Measurements from ENCODE around the gene PRPSAP2. TPM values are rescaled to one million over a fixed set of nuclear protein-coding genes. Genes with fewer than 3 reads are reported as not detected.

Gene PRPSAP2
- total and polyA plus RNA-seq, 2 of the 8 experiments (the other 6 are each of a cell fraction or from before 2014, with no cell fraction given): 28.7 to 50.5 TPM

DNA sequence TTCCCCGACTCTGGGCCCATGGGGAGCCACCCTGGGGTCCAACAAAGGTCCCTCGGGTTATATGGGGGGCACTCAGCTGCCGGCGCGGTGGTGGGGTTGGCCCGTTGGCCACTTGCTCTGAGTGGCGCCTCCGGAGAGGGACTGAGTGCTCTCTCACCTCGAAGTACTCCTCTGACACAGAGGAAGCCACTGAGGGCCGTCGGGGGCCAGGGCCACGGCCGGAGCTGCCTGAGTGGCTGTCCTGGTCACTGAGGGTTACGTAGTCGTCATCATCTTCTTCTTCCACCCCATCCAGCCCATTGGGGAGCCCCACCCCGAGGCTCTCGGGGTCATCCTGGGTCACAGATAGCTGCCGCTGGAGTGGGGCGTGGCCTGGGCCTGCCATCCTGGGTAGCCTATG is 119.7 kb downstream of the PRPSAP2 start:
- Histone ChIP-seq H3K27me3 (replicated peaks in 1 of 4; ENCODE audit: control insufficient read depth in 3 of 4, extremely low read depth in 1 of 4, insufficient read depth in 3 of 4, low read length in 3 of 4) (no peaks in the 10 kb centered on the region), H2BK12ac (ENCODE audit: low read depth, low read length) (no peak overlapping the region), H2BK20ac (ENCODE audit: low read length) (no peak overlapping the region), H3K79me1 (ENCODE audit: low read depth, low read length) (peaks cover 7% of the 10 kb centered on the region; the same call in 1 of the 2 replicates), H3K27ac (ENCODE audit: low read depth, low read length) (no peak overlapping the region), H4K5ac (ENCODE audit: insufficient read length, low read depth, low read length) (no peak overlapping the region), H2AFZ (ENCODE audit: low read length) (no peak overlapping the region), H3K9me3 (ENCODE audit: insufficient read depth in 2 of 2, low read depth in 1 of 2, low read length in 1 of 2) (no peaks in the 10 kb centered on the region), H3K56ac (replicated peaks; ENCODE audit: insufficient read length, low read depth, low read length) (no peak overlapping the region), H2BK120ac (replicated peaks; ENCODE audit: low read depth, low read length) (no peak overlapping the region), H4K91ac (replicated peaks; ENCODE audit: insufficient read length, low read length) (no peak overlapping the region), H3K14ac (ENCODE audit: insufficient read length) (no peak overlapping the region), H3K9ac (replicated peaks in 1 of 4; ENCODE audit: extremely low read depth in 1 of 4, low read depth in 3 of 4, low read length in 3 of 4) (no peak overlapping the region), H4K20me1 (replicated peaks in 1 of 2; ENCODE audit: control insufficient read depth in 1 of 2, insufficient read depth in 2 of 2, low read length in 2 of 2) (peaks cover 6 to 19% of the 10 kb centered on the region in 2 experiments), H3K23me2 (ENCODE audit: low read depth, low read length) (no peaks in the 10 kb centered on the region), H2BK5ac (ENCODE audit: low read depth, low read length) (no peak overlapping the region), H3K23ac (ENCODE audit: insufficient read length) (no peak overlapping the region), H2BK15ac (ENCODE audit: low read length) (no peak overlapping the region), H3K4ac (replicated peaks; ENCODE audit: insufficient read length, low read depth, low read length) (no peak overlapping the region), H3K4me3 (ENCODE audit: extremely low read depth in 1 of 4, insufficient read depth in 2 of 4, low read depth in 3 of 4, low read length in 4 of 4) (no peak overlapping the region), H3K4me2 (ENCODE audit: insufficient read depth in 1 of 2, low read depth in 2 of 2, low read length in 2 of 2) (no peak overlapping the region), H3K18ac (ENCODE audit: extremely low read depth, low read length) (no peak overlapping the region), H3K79me2 (ENCODE audit: control insufficient read depth in 1 of 2, insufficient read depth in 2 of 2, low read length in 2 of 2) (no peaks in the 10 kb centered on the region), H3K4me1 (replicated peaks in 1 of 4; ENCODE audit: control insufficient read depth in 3 of 4, insufficient read depth in 4 of 4, low read length in 3 of 4) (peaks cover 0 to 4% (median 0%) of the 10 kb centered on the region in 4 experiments; a peak in 2 of 7 replicates), H2AK5ac (ENCODE audit: low read depth, low read length) (no peak overlapping the region), H3K36me3 (ENCODE audit: control insufficient read depth in 2 of 4, insufficient read depth in 4 of 4, low read length in 3 of 4) (peaks cover 10 to 27% (median 22%) of the 10 kb centered on the region in 4 experiments), H4K8ac (ENCODE audit: extremely low read depth, insufficient read depth, low read length) (no peak overlapping the region)
- WGBS, 2 experiments (ENCODE audit: extremely low coverage in 1 of 2, insufficient coverage in 1 of 2, insufficient read length in 1 of 2, insufficient replicate concordance in 2 of 2, low coverage in 1 of 2, low lambda C conversion rate in 2 of 2, missing lambda C conversion rate in 1 of 2): 93% methylated on average over 16 of the region's 19 CpGs; no CpG with 5 or more reads in 1 of the 2 experiments
- FAIRE-seq (no peak), DNase-seq (ENCODE audit: low read depth in 1 of 2, low spot score in 2 of 2) (no peak)
- POLR2A ChIA-PET (ENCODE audit: partially characterized antibody): interaction anchor here (0.5 to 1.2 kb wide), 2 partner anchors 8 to 17 kb away, joined by 3 to 4 read pairs; no protein-coding TSS in a partner anchor
- CTCF ChIA-PET (ENCODE audit: partially characterized antibody): interaction anchor here (1.1 to 4.9 kb wide), 3 partner anchors 14 to 26 kb away, joined by 3 to 30 read pairs (median 4); partner anchors contain the start of gene SLC5A10
- TF ChIP-seq USF2 (IDR thresholded peaks at IDR 0.05; ENCODE audit: low read length) (no peak), RAD21 (IDR thresholded peaks at IDR 0.05 in 1 of 2, conservative IDR thresholded peaks at IDR 0.05 in 1 of 2; ENCODE audit: low read depth in 2 of 2, low read length in 2 of 2) (no peak), TEAD4 (IDR thresholded peaks at IDR 0.05; ENCODE audit: low read depth, low read length) (no peak), SP2 (IDR thresholded peaks at IDR 0.05; ENCODE audit: low read length) (no peak), MAFK (IDR thresholded peaks at IDR 0.05; ENCODE audit: low read depth, low read length) (no peak), CREB1 (IDR thresholded peaks at IDR 0.05) (no peak), JUN (IDR thresholded peaks at IDR 0.05; ENCODE audit: low read depth, low read length) (no peak), SIRT6 (IDR thresholded peaks at IDR 0.05; ENCODE audit: low read length) (no peak)
- TF ChIP-seq, protein P1, sequence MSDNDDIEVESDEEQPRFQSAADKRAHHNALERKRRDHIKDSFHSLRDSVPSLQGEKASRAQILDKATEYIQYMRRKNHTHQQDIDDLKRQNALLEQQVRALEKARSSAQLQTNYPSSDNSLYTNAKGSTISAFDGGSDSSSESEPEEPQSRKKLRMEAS (IDR thresholded peaks at IDR 0.05): no peak
- TF ChIP-seq, protein P2, sequence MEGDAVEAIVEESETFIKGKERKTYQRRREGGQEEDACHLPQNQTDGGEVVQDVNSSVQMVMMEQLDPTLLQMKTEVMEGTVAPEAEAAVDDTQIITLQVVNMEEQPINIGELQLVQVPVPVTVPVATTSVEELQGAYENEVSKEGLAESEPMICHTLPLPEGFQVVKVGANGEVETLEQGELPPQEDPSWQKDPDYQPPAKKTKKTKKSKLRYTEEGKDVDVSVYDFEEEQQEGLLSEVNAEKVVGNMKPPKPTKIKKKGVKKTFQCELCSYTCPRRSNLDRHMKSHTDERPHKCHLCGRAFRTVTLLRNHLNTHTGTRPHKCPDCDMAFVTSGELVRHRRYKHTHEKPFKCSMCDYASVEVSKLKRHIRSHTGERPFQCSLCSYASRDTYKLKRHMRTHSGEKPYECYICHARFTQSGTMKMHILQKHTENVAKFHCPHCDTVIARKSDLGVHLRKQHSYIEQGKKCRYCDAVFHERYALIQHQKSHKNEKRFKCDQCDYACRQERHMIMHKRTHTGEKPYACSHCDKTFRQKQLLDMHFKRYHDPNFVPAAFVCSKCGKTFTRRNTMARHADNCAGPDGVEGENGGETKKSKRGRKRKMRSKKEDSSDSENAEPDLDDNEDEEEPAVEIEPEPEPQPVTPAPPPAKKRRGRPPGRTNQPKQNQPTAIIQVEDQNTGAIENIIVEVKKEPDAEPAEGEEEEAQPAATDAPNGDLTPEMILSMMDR (IDR thresholded peaks at IDR 0.05; ENCODE audit: control extremely low read depth in 1 of 3, insufficient read depth in 1 of 3, low read depth in 1 of 3, low read length in 3 of 3): no peak

All from H1 (cell line).